ENCODE measurements around the gene KCTD13.
"Not testable (repeated sequence)": the region's sequence is repeated elsewhere in the genome, so short reads cannot be mapped to it uniquely, and the experiment has no call there.

KCTD13 gene

DNA sequence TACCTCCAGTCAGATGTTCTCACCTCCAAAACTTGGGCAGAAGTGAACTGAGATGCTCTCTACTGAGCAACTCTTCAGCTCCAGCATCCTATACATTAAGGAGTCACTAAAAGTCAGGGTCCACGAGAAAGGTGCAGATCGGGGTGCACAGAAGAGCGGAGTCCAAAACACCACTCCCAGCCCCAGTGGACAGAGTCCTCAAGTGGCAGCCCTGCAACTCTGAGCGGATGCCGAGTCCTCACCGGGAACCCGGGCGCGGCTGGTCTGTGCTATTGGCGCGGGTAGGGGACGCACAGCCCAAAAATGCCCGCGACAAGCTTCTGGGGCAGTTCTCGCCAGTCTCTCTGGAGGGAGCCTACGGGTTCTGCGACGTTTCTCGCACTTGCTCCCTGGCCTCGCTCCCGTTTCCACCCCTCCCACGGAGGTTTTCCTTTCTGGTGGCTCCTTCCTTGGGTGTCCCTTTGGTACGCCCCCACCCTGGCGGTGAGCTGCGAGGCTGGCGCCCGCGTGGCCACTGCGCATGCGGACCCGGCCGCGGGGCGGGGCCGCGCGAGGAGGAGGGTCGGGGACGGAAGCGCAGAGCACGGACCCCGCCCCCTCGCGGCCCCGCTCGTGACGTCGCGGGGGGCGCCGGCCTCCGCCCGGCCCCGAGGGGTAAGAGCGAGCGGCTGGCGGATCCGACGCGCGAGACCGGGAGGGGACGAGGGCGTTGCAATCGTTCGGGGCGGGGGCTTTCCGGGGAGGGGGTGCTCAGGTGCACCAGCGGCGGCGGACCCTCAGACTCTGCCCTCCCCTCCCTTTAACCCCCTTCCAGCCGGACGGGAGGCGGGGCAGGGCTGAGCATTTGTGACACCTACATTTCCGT is 35.7 kb upstream of the KCTD13 start, which contains the start of gene TMEM219:
Gene TMEM219, plus strand, starts transcription at position 601 of the 865 bp plus-strand sequence. CDS start 1,065 bp downstream, outside the sequence.
- 0 out of 2 replicates have a peak, but pooled peaks cover 3% of the 10 kb centered on the region for H3K4me1 ChIP-seq (ENCODE audit: insufficient read depth, low read length)
- no peaks in the 10 kb centered on the region for H3K9me3 ChIP-seq (ENCODE audit: insufficient read depth, low read depth, low read length)
- H3K9ac ChIP-seq (ENCODE audit: low read depth, low read length) = peak within 1 kb of the TSS; percentile 67; the same call in 1 of the 2 replicates
- peak within 1 kb of the TSS; percentile 1 for H3K27ac ChIP-seq (ENCODE audit: low read length)
- no peaks in the 10 kb centered on the region; the same call in 1 of the 2 replicates for H3K36me3 ChIP-seq (ENCODE audit: insufficient read depth, low read depth, low read length)
- H3K27me3 ChIP-seq (ENCODE audit: insufficient read depth, low read length) = no peaks in the 10 kb centered on the region
- H3K4me3 ChIP-seq (ENCODE audit: low read length) = peak within 1 kb of the TSS; percentile 82

- H3K4me1 ChIP-seq (ENCODE audit: insufficient read depth, low read length) = 0 out of 2 replicates have a peak, but pooled peaks cover 3% of the 10 kb centered on the region
- peak overlapping the region; percentile 82 for H3K4me3 ChIP-seq (ENCODE audit: low read length)
- no peaks in the 10 kb centered on the region; the same call in 1 of the 2 replicates for H3K36me3 ChIP-seq (ENCODE audit: insufficient read depth, low read depth, low read length)
- peak overlapping the region; percentile 67; the same call in 1 of the 2 replicates for H3K9ac ChIP-seq (ENCODE audit: low read depth, low read length)
- H3K27ac ChIP-seq (ENCODE audit: low read length) = no peak overlapping the region
- no peaks in the 10 kb centered on the region for H3K27me3 ChIP-seq (ENCODE audit: insufficient read depth, low read length)
- H3K9me3 ChIP-seq (ENCODE audit: insufficient read depth, low read depth, low read length) = no peaks in the 10 kb centered on the region
Measured at GRCh38 chr16:29961127-29961478, 35.1 kb upstream of the KCTD13 start.

- H3K4me3 ChIP-seq (ENCODE audit: low read length); H3K9ac ChIP-seq (ENCODE audit: low read depth, low read length); H3K27ac ChIP-seq (ENCODE audit: low read length); H3K9me3 ChIP-seq (ENCODE audit: insufficient read depth, low read depth, low read length); H3K4me1 ChIP-seq (ENCODE audit: insufficient read depth, low read length); H3K27me3 ChIP-seq (ENCODE audit: insufficient read depth, low read length); H3K36me3 ChIP-seq (ENCODE audit: insufficient read depth, low read depth, low read length): not testable (repeated sequence)
Measured at GRCh38 chr16:29959821-29960220, 33.8 kb upstream of the KCTD13 start.

- H3K4me3 ChIP-seq (ENCODE audit: low read length) = no peak overlapping the region
- H3K9ac ChIP-seq (ENCODE audit: low read depth, low read length) = no peak overlapping the region
- no peaks in the 10 kb centered on the region for H3K27me3 ChIP-seq (ENCODE audit: insufficient read depth, low read length)
- H3K36me3 ChIP-seq (ENCODE audit: insufficient read depth, low read depth, low read length) = no peaks in the 10 kb centered on the region
- H3K9me3 ChIP-seq (ENCODE audit: insufficient read depth, low read depth, low read length) = no peaks in the 10 kb centered on the region
- H3K27ac ChIP-seq (ENCODE audit: low read length) = no peak overlapping the region
- 0 out of 2 replicates have a peak, but pooled peaks cover 3% of the 10 kb centered on the region for H3K4me1 ChIP-seq (ENCODE audit: insufficient read depth, low read length)
Measured at GRCh38 chr16:29959293-29959692, 33.3 kb upstream of the KCTD13 start.

DNA sequence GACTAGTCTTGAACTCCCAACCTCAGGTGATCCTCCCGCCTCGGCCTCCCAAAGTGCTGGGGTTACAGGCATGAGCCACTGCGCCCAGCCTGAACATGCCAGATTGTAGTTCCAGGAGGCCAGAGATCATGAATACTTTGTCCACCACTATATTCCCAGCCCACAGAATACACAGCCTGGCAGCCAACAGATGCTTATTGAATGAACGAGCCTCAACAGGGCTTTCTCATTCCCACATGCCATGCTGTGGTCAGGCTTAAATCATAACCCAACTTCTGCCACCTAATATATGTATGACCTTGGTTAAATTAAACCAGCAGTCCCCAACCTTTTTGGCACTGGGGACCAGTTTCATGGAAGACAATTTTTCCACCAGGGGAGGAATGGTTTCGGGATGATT is 32.7 kb upstream of the KCTD13 start:
- Histone ChIP-seq H3K9ac (ENCODE audit: low read depth, low read length) (no peak overlapping the region), H3K4me1 (ENCODE audit: insufficient read depth, low read length) (0 out of 2 replicates have a peak, but pooled peaks cover 3% of the 10 kb centered on the region), H3K27ac (ENCODE audit: low read length) (no peak overlapping the region), H3K4me3 (ENCODE audit: low read length) (no peak overlapping the region), H3K36me3 (ENCODE audit: insufficient read depth, low read depth, low read length) (no peaks in the 10 kb centered on the region), H3K9me3 (ENCODE audit: insufficient read depth, low read depth, low read length) (no peaks in the 10 kb centered on the region), H3K27me3 (ENCODE audit: insufficient read depth, low read length) (no peaks in the 10 kb centered on the region)

DNA sequence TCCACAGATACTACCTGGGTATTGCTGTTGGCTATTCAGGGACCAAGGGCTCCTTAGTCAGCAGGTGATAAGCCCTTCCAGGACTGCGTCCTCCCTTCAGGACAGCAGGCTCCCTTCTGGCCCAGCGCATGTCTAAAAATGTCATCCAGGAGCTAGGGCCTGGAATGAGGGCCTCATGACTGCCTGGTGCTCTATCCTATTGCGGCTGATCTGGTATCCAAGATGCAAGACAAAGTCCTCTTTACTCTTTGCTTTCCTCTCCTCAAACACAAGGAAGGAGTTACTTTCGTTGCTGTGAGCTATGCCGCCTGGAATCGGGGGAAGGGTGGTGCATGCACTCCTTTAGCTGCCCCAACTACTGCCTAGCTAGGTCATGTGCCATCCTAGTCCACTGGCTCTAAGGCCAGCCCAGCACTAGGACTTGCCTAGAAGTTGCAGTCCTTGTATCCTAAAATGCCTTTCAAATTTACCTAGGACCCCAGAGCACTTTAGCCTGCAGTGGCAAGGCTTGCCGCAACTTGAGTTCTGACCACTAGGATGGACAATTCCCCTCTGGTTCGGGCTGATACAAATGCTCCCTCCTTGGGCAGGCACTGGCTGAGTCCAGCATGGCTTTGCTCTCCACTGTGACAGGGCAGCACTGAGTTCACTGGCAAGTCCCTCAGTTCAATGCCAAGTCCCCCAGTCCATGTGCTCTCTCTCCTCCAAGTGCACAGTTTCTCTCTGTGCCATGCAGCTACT is 25.8 kb upstream of the KCTD13 start:
- Histone ChIP-seq H3K27ac (ENCODE audit: low read length) (no peak overlapping the region), H3K27me3 (ENCODE audit: insufficient read depth, low read length) (no peaks in the 10 kb centered on the region), H3K4me1 (ENCODE audit: insufficient read depth, low read length) (peaks cover 3% of the 10 kb centered on the region; the same call in 1 of the 2 replicates)

GRCh38 chr16:29950806-29951461 is 24.9 kb upstream of the KCTD13 start:
- Histone ChIP-seq H3K4me1 (ENCODE audit: insufficient read depth, low read length) (peaks cover 3% of the 10 kb centered on the region; the same call in 1 of the 2 replicates), H3K9ac (ENCODE audit: low read depth, low read length) (no peak overlapping the region), H3K36me3 (ENCODE audit: insufficient read depth, low read depth, low read length) (no peaks in the 10 kb centered on the region), H3K27me3 (ENCODE audit: insufficient read depth, low read length) (no peaks in the 10 kb centered on the region), H3K9me3 (ENCODE audit: insufficient read depth, low read depth, low read length) (no peaks in the 10 kb centered on the region), H3K4me3 (ENCODE audit: low read length) (no peak overlapping the region), H3K27ac (ENCODE audit: low read length) (no peak overlapping the region)

More for the DNA sequence above, 25.8 kb upstream of the KCTD13 start:
- no peak overlapping the region for H3K9ac ChIP-seq (ENCODE audit: low read depth, low read length)
- no peaks in the 10 kb centered on the region for H3K36me3 ChIP-seq (ENCODE audit: insufficient read depth, low read depth, low read length)
- H3K9me3 ChIP-seq (ENCODE audit: insufficient read depth, low read depth, low read length) = no peaks in the 10 kb centered on the region
- H3K4me3 ChIP-seq (ENCODE audit: low read length) = no peak overlapping the region

DNA sequence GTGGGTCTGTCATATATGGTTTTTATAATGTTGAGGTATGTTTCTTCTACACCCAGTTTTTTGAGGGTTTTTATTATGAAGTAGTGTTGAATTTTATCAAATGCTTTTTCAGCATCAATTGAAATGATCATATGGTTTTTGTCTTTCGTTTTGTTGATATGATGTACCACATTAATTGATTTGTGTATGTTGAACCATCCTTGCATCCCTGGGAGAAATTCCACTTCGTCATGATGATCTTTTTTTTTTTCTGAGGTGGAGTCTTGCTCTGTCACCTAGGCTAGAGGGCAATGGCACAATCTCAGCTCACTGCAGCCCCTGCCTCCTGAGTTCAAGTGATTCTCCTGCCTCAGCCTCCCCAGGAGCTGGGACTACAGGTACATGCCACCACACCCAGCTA is 21.9 kb upstream of the KCTD13 start:
- H3K4me1 ChIP-seq (ENCODE audit: insufficient read depth, low read length) = peaks cover 3% of the 10 kb centered on the region; the same call in 1 of the 2 replicates
- H3K4me3 ChIP-seq (ENCODE audit: low read length) = no peak overlapping the region
- no peak overlapping the region for H3K9ac ChIP-seq (ENCODE audit: low read depth, low read length)
- no peaks in the 10 kb centered on the region for H3K27me3 ChIP-seq (ENCODE audit: insufficient read depth, low read length)
- no peak overlapping the region for H3K27ac ChIP-seq (ENCODE audit: low read length)
- H3K9me3 ChIP-seq (ENCODE audit: insufficient read depth, low read depth, low read length) = no peaks in the 10 kb centered on the region
- H3K36me3 ChIP-seq (ENCODE audit: insufficient read depth, low read depth, low read length) = no peaks in the 10 kb centered on the region

GRCh38 chr16:29943846-29944799 is 18.1 kb upstream of the KCTD13 start:
- Histone ChIP-seq H3K4me1 (ENCODE audit: insufficient read depth, low read length) (no peaks in the 10 kb centered on the region), H3K36me3 (ENCODE audit: insufficient read depth, low read depth, low read length) (no peaks in the 10 kb centered on the region), H3K9me3 (ENCODE audit: insufficient read depth, low read depth, low read length) (no peaks in the 10 kb centered on the region; the same call in 1 of the 2 replicates), H3K27me3 (ENCODE audit: insufficient read depth, low read length) (no peaks in the 10 kb centered on the region), H3K27ac (ENCODE audit: low read length) (no peak overlapping the region), H3K9ac (ENCODE audit: low read depth, low read length) (no peak overlapping the region), H3K4me3 (ENCODE audit: low read length) (no peak overlapping the region)

- no peaks in the 10 kb centered on the region for H3K4me1 ChIP-seq (ENCODE audit: insufficient read depth, low read length)
- no peaks in the 10 kb centered on the region for H3K36me3 ChIP-seq (ENCODE audit: insufficient read depth, low read depth, low read length)
Measured at GRCh38 chr16:29940656-29941055, 14.6 kb upstream of the KCTD13 start.

More at GRCh38 chr16:29940656-29941055, 14.6 kb upstream of the KCTD13 start:
- Histone ChIP-seq H3K9me3 (ENCODE audit: insufficient read depth, low read depth, low read length) (no peaks in the 10 kb centered on the region; the same call in 1 of the 2 replicates), H3K27ac (ENCODE audit: low read length) (no peak overlapping the region), H3K9ac (ENCODE audit: low read depth, low read length) (no peak overlapping the region), H3K4me3 (ENCODE audit: low read length) (no peak overlapping the region), H3K27me3 (ENCODE audit: insufficient read depth, low read length) (no peaks in the 10 kb centered on the region)
